Ishikawa (cell line): Measurements from ENCODE around the gene ADRB1.

ENCODE experiments used
- CEBPB ChIP-seq: IDR thresholded peaks from 2 replicates; pipeline ENCODE4 v1.6.1; 2012
- CREB1 ChIP-seq: IDR thresholded peaks from 2 replicates; pipeline ENCODE4 v1.6.1; 2012; ENCODE audit warnings: low read depth
- EGR1 ChIP-seq: IDR thresholded peaks from 2 replicates; pipeline ENCODE4 v1.6.1; 2012
- EP300 ChIP-seq: IDR thresholded peaks from 2 replicates; pipeline ENCODE4 v1.6.1; 2012; ENCODE audit warnings: borderline replicate concordance
- FOXM1 ChIP-seq: IDR thresholded peaks from 2 replicates; pipeline ENCODE4 v1.6.1; 2012; ENCODE audit warnings: low read depth, borderline replicate concordance
- MAX ChIP-seq: IDR thresholded peaks from 2 replicates; pipeline ENCODE4 v1.6.1; 2012
- NFIC ChIP-seq: IDR thresholded peaks from 2 replicates; pipeline ENCODE4 v1.6.1; 2012
- RAD21 ChIP-seq: IDR thresholded peaks from 2 replicates; pipeline ENCODE4 v1.6.1; 2012; ENCODE audit warnings: low read depth
- REST ChIP-seq: IDR thresholded peaks from 2 replicates; pipeline ENCODE4 v1.6.1; 2012; ENCODE audit warnings: low read depth, mild to moderate bottlenecking
- TAF1 ChIP-seq: IDR thresholded peaks from 2 replicates; pipeline ENCODE4 v1.6.1; 2012; ENCODE audit warnings: low read depth, mild to moderate bottlenecking
- TCF12 ChIP-seq: IDR thresholded peaks from 2 replicates; pipeline ENCODE4 v1.6.1; 2012; ENCODE audit warnings: low read depth
- TEAD4 ChIP-seq: IDR thresholded peaks from 2 replicates; pipeline ENCODE4 v1.6.1; 2012
- USF1 ChIP-seq: IDR thresholded peaks from 2 replicates; pipeline ENCODE4 v1.6.1; 2012
- YY1 ChIP-seq: IDR thresholded peaks from 2 replicates; pipeline ENCODE4 v1.6.1; 2012; ENCODE audit warnings: low read depth
- ZBTB7A ChIP-seq: IDR thresholded peaks from 2 replicates; pipeline ENCODE4 v1.6.1; 2012; ENCODE audit warnings: low read depth

ADRB1 gene

GRCh38 chr10:114081911-114082583 is 38.4 kb downstream of the ADRB1 start:
- TF ChIP-seq TAF1 (no peak), USF1 (no peak), FOXM1 (no peak), ZBTB7A (no peak), EP300 (no peak), TCF12 (no peak), CREB1 (no peak), CEBPB (no peak), MAX (no peak), REST (no peak), NFIC (no peak), RAD21 (no peak), EGR1 (no peak), YY1 (no peak), TEAD4 (no peak)

GRCh38 chr10:114083040-114083439 is 39.4 kb downstream of the ADRB1 start:
- TF ChIP-seq ZBTB7A (no peak), TEAD4 (no peak), USF1 (peak; percentile 85)

GRCh38 chr10:114084215-114084614 is 40.5 kb downstream of the ADRB1 start:
- no peak for TF ChIP-seq TCF12
- no peak for TF ChIP-seq REST
- no peak for TF ChIP-seq NFIC
- no peak for TF ChIP-seq CEBPB
- no peak for TF ChIP-seq RAD21
- TF ChIP-seq MAX: no peak
- no peak for TF ChIP-seq FOXM1
- no peak for TF ChIP-seq EP300
- TF ChIP-seq TAF1: no peak
- no peak for TF ChIP-seq ZBTB7A
- no peak for TF ChIP-seq EGR1

- TF ChIP-seq FOXM1 (no peak), TCF12 (no peak), CEBPB (no peak), CREB1 (no peak), YY1 (no peak), MAX (no peak), USF1 (no peak), TEAD4 (no peak), ZBTB7A (no peak), EP300 (no peak), TAF1 (no peak)
Measured at GRCh38 chr10:114087255-114087654, 43.6 kb downstream of the ADRB1 start.

GRCh38 chr10:114087655-114088054 is 44.0 kb downstream of the ADRB1 start:
- no peak for TF ChIP-seq NFIC
- no peak for TF ChIP-seq TAF1
- no peak for TF ChIP-seq REST
- no peak for TF ChIP-seq EP300
- peak; percentile 12; the same call in 1 of the 2 replicates for TF ChIP-seq RAD21
- TF ChIP-seq USF1: no peak
- no peak for TF ChIP-seq ZBTB7A
